SK-N-SH treated with all-trans-retinoic acid at 6 μM for 48 hours (cell line): Measurements from ENCODE around the gene CSF1.

Experiments used
- ATAC-seq: fragments of 200-7000 bp; cut with Tn5 transposase; 3 replicates; pipeline ENCODE4 v1.9.1; 2020; ENCODE audit warnings: mild to moderate bottlenecking, moderate library complexity
- ARNTL ChIP-seq: fragments of 450-650 bp; formaldehyde crosslinking; IDR thresholded peaks from 2 replicates; pipeline ENCODE4 v1.5.0; 2020; ENCODE audit warnings: low read depth, mild to moderate bottlenecking, moderate library complexity, borderline replicate concordance
- BACH2 ChIP-seq: fragments of 250-450 bp; sonication (Bioruptor Pico); IDR thresholded peaks from 2 replicates; pipeline ENCODE4 v1.9.0; 2021; ENCODE audit warnings: mild to moderate bottlenecking, borderline replicate concordance
- ESRRG ChIP-seq: fragments of 250-450 bp; sonication (Bioruptor Pico); IDR thresholded peaks from 2 replicates; pipeline ENCODE4 v1.6.1; 2021; ENCODE audit warnings: mild to moderate bottlenecking
- GLIS3 ChIP-seq: fragments of 250-450 bp; sonication (Bioruptor Pico); IDR thresholded peaks from 2 replicates; pipeline ENCODE4 v1.5.0; 2020; ENCODE audit warnings: mild to moderate bottlenecking, moderate library complexity
- ISL1 ChIP-seq: fragments of 250-450 bp; sonication (Bioruptor Pico); IDR thresholded peaks from 2 replicates; pipeline ENCODE4 v2.1.2; 2022; ENCODE audit warnings: mild to moderate bottlenecking, moderate library complexity
- OSR1 ChIP-seq: fragments of 250-450 bp; sonication (Bioruptor Pico); IDR thresholded peaks from 2 replicates; pipeline ENCODE4 v1.8.0; 2022; ENCODE audit warnings: moderate library complexity, mild to moderate bottlenecking, inconsistent platforms
- RARB ChIP-seq: fragments of 250-450 bp; sonication (Bioruptor Pico); IDR thresholded peaks from 2 replicates; pipeline ENCODE4 v1.8.0; 2021; ENCODE audit warnings: mild to moderate bottlenecking, moderate library complexity
- SNAI2 ChIP-seq: fragments of 250-450 bp; sonication (Bioruptor Pico); IDR thresholded peaks from 2 replicates; pipeline ENCODE4 v1.5.0; 2020; ENCODE audit warnings: mild to moderate bottlenecking, moderate library complexity
- TCF4 ChIP-seq: fragments of 250-450 bp; sonication (Bioruptor Pico); IDR thresholded peaks from 2 replicates; pipeline ENCODE4 v1.8.0; 2021; ENCODE audit warnings: mild to moderate bottlenecking, moderate library complexity, borderline replicate concordance
- TOX ChIP-seq: fragments of 250-450 bp; sonication (Bioruptor Pico); IDR thresholded peaks from 2 replicates; pipeline ENCODE4 v1.8.0; 2021; ENCODE audit warnings: mild to moderate bottlenecking, moderate library complexity, borderline replicate concordance
- ZFP3 ChIP-seq: fragments of 250-450 bp; sonication (Bioruptor Pico); IDR thresholded peaks from 2 replicates; pipeline ENCODE4 v1.5.0; 2020; ENCODE audit warnings: mild to moderate bottlenecking, moderate library complexity
- ZNF565 ChIP-seq: fragments of 450-650 bp; formaldehyde crosslinking; conservative IDR thresholded peaks from 2 replicates; pipeline ENCODE4 v1.5.0; 2020; ENCODE audit warnings: low read depth, mild to moderate bottlenecking, moderate library complexity
- ZNF70 ChIP-seq: fragments of 450-650 bp; formaldehyde crosslinking; IDR thresholded peaks from 2 replicates; pipeline ENCODE4 v1.5.0; 2020; ENCODE audit warnings: mild to moderate bottlenecking, moderate library complexity
- ZNF8 ChIP-seq: fragments of 450-650 bp; formaldehyde crosslinking; IDR thresholded peaks from 2 replicates; pipeline ENCODE4 v1.5.0; 2020; ENCODE audit warnings: mild to moderate bottlenecking, moderate library complexity
- TF ChIP-seq, protein P1 (sequence below): fragments of 250-450 bp; sonication (Bioruptor Pico); IDR thresholded peaks from 2 replicates; pipeline ENCODE4 v1.5.0; 2020; ENCODE audit warnings: mild to moderate bottlenecking, moderate library complexity
- TF ChIP-seq, protein P2 (sequence below): fragments of 250-450 bp; sonication (Bioruptor Pico); IDR thresholded peaks from 2 replicates; pipeline ENCODE4 v1.5.1; 2021; ENCODE audit warnings: mild to moderate bottlenecking, moderate library complexity
- TF ChIP-seq, protein P3 (sequence below): fragments of 250-450 bp; sonication (Bioruptor Pico); IDR thresholded peaks from 2 replicates; pipeline ENCODE4 v1.5.1; 2020; ENCODE audit warnings: low read depth, mild to moderate bottlenecking, moderate library complexity
- TF ChIP-seq, protein P4 (sequence below): fragments of 250-450 bp; sonication (Bioruptor Pico); IDR thresholded peaks from 2 replicates; pipeline ENCODE4 v1.8.0; 2020; ENCODE audit warnings: mild to moderate bottlenecking, moderate library complexity, borderline replicate concordance

Gene CSF1

DNA sequence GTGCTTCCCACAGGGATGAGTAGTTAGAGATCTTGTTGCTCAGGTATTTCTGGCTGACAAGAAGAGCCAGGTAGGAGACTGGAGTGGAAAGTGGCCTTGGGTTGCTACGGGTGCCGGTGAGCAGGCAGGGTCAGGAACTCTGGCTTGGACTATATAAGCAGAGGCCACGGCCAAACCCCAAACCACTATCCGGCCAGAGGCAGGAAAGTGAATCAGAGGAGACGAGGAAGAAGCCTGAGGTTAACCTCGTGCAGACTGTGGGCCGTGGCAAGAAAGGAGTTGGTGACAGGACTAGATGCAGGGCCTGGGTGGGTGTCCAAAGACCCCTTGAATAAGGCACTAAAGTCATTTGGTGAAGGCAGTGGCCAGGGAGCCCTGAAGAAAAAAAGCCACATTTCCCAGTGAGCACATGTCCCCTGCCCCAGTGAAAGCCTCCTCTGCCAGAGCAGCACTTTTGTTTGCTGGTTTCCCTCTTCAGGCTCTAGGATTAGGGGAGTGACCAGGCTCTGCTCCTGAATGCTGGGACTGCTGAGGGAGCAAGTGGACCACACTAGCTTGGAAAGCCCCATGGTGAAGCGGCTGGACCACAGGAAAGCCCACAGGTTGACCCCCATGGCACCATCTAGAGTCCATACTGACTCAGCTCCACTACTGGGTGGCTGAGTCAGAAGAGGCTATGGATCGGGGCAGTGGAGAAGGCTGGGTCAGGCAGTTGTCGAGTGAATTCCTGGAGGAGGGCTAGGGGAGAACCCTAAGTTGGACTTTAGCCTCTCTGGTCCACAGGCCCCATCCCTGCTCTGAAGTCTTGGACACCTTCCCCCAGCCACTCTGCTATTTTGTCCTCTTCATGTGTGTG lies 23.4 kb downstream of the CSF1 start:
- TF ChIP-seq GLIS3 (CRISPR knock-in tag): no peak
- no peak for TF ChIP-seq OSR1
- no peak for TF ChIP-seq ISL1 (CRISPR knock-in tag)
- TF ChIP-seq, protein P1, sequence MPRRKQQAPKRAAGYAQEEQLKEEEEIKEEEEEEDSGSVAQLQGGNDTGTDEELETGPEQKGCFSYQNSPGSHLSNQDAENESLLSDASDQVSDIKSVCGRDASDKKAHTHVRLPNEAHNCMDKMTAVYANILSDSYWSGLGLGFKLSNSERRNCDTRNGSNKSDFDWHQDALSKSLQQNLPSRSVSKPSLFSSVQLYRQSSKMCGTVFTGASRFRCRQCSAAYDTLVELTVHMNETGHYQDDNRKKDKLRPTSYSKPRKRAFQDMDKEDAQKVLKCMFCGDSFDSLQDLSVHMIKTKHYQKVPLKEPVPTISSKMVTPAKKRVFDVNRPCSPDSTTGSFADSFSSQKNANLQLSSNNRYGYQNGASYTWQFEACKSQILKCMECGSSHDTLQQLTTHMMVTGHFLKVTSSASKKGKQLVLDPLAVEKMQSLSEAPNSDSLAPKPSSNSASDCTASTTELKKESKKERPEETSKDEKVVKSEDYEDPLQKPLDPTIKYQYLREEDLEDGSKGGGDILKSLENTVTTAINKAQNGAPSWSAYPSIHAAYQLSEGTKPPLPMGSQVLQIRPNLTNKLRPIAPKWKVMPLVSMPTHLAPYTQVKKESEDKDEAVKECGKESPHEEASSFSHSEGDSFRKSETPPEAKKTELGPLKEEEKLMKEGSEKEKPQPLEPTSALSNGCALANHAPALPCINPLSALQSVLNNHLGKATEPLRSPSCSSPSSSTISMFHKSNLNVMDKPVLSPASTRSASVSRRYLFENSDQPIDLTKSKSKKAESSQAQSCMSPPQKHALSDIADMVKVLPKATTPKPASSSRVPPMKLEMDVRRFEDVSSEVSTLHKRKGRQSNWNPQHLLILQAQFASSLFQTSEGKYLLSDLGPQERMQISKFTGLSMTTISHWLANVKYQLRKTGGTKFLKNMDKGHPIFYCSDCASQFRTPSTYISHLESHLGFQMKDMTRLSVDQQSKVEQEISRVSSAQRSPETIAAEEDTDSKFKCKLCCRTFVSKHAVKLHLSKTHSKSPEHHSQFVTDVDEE (CRISPR knock-in tag): no peak
- TF ChIP-seq, protein P2, sequence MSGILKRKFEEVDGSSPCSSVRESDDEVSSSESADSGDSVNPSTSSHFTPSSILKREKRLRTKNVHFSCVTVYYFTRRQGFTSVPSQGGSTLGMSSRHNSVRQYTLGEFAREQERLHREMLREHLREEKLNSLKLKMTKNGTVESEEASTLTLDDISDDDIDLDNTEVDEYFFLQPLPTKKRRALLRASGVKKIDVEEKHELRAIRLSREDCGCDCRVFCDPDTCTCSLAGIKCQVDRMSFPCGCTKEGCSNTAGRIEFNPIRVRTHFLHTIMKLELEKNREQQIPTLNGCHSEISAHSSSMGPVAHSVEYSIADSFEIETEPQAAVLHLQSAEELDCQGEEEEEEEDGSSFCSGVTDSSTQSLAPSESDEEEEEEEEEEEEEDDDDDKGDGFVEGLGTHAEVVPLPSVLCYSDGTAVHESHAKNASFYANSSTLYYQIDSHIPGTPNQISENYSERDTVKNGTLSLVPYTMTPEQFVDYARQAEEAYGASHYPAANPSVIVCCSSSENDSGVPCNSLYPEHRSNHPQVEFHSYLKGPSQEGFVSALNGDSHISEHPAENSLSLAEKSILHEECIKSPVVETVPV (CRISPR knock-in tag): no peak
- TF ChIP-seq, protein P3, sequence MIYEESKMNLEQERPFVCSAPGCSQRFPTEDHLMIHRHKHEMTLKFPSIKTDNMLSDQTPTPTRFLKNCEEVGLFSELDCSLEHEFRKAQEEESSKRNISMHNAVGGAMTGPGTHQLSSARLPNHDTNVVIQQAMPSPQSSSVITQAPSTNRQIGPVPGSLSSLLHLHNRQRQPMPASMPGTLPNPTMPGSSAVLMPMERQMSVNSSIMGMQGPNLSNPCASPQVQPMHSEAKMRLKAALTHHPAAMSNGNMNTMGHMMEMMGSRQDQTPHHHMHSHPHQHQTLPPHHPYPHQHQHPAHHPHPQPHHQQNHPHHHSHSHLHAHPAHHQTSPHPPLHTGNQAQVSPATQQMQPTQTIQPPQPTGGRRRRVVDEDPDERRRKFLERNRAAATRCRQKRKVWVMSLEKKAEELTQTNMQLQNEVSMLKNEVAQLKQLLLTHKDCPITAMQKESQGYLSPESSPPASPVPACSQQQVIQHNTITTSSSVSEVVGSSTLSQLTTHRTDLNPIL (CRISPR knock-in tag): no peak
- no peak for TF ChIP-seq RARB
- TF ChIP-seq, protein P4, sequence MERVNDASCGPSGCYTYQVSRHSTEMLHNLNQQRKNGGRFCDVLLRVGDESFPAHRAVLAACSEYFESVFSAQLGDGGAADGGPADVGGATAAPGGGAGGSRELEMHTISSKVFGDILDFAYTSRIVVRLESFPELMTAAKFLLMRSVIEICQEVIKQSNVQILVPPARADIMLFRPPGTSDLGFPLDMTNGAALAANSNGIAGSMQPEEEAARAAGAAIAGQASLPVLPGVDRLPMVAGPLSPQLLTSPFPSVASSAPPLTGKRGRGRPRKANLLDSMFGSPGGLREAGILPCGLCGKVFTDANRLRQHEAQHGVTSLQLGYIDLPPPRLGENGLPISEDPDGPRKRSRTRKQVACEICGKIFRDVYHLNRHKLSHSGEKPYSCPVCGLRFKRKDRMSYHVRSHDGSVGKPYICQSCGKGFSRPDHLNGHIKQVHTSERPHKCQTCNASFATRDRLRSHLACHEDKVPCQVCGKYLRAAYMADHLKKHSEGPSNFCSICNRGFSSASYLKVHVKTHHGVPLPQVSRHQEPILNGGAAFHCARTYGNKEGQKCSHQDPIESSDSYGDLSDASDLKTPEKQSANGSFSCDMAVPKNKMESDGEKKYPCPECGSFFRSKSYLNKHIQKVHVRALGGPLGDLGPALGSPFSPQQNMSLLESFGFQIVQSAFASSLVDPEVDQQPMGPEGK: no peak
- TF ChIP-seq ESRRG (CRISPR knock-in tag): no peak
- no peak for TF ChIP-seq BACH2 (CRISPR knock-in tag)
- no peak for TF ChIP-seq ZNF8
- TF ChIP-seq ARNTL (CRISPR knock-in tag): no peak
- ATAC-seq: no peak; the same call in 2 of the 3 replicates

DNA sequence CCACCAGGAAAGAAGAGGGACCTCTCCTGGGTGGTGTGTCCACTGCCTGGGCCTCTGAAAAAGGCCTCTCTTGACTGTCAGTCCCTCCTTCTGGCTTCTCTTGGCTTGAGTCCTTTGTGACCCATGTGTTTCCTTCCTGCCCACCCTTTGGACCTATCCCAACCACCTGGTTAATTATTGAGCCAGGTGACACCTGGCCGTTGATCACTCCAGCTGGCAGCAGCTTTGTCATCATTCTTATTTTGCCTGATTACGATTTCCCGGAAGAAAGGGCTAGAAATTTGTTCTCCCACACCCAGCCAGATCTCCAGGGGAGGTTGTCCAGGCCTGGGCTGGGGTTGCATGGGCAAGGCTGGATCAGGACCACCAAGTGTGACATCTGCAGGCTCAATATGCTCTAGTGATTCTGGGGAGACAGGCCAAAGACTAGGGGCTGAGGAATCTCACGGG lies 24.8 kb downstream of the CSF1 start:
- TF ChIP-seq ESRRG (CRISPR knock-in tag): no peak
- no peak for ATAC-seq

DNA sequence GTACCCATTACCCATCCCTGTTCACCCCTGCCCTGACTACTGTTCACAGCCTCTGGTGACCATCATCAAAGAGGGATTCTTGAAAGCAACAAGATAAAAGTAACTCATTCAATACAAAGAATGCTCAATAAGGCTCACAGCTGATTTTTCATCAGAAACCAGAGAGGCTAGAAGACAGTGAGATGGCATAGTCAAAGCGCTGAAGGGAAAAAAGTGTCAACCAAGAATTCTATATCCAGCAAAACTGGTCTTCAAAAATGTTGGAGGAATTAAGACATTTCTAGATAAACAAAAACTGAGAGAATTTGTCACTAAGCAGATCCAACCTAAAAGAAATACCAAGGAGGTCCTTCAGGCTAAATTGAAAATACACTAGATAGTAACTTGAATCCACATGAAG lies 27.1 kb downstream of the CSF1 start:
- TF ChIP-seq TCF4 (CRISPR knock-in tag) (no peak), ARNTL (CRISPR knock-in tag) (no peak), ZNF8 (no peak)
- ATAC-seq: no peak

DNA sequence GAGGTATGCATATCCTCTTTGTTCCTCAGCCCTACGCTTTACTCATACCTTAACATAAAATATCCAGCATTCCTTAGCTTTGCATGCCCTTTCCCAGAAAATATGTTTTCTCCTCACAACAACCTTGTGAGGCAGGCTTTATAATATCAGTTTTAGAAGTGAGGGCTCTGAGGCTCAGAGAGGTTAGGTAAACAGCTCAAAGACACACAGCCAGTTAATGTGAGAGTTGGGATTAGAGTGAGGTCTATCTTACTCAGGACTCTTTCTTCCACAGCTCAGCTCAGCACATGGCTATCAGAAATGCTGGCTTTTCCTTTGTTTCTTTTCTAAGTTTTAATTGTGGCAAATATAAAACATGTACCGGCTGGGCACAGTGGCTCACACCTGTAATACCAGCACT lies 27.9 kb downstream of the CSF1 start:
- ATAC-seq: no peak

DNA sequence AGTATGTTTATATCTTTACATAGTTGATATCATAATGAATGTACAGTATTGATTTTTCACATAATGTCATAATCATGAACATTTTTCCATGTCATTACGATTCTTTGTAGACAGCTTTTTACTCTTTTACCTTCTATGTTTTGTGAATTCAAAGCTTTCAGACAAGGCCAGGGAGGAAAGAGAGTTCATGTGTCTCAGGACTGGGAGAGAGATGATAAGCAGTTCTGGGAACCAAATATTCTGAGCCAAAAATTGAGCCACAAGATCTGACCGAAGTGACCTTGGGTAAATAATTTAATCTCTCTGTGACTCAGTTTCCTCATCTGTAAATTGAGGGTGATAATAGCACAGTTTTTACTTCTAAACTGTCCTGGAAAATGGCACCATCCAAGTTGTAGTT lies 31.8 kb downstream of the CSF1 start:
- TF ChIP-seq TOX (no peak), ISL1 (CRISPR knock-in tag) (no peak), ESRRG (CRISPR knock-in tag) (no peak), ZNF565 (CRISPR knock-in tag) (no peak), RARB (no peak), SNAI2 (CRISPR knock-in tag) (no peak), GLIS3 (CRISPR knock-in tag) (no peak), BACH2 (CRISPR knock-in tag) (no peak), ZNF8 (no peak), ZFP3 (CRISPR knock-in tag) (no peak), ARNTL (CRISPR knock-in tag) (no peak)
- TF ChIP-seq, protein P2 (CRISPR knock-in tag): no peak
- TF ChIP-seq, protein P1 (CRISPR knock-in tag): no peak
- TF ChIP-seq, protein P3 (CRISPR knock-in tag): no peak
- no peak for ATAC-seq

More for the DNA sequence above, 27.9 kb downstream of the CSF1 start:
- TF ChIP-seq ARNTL (CRISPR knock-in tag) (no peak), ZNF70 (CRISPR knock-in tag) (no peak)
